Subcutaneous adipose tissue (tissue), 4 donors: ENCODE measurements around the gene VARS1. TPM values are rescaled to one million over a fixed set of nuclear protein-coding genes. Genes with fewer than 3 reads are reported as not detected.

Source experiments
- total RNA-seq, 4 donors: library from RNA; depleted of rRNA; stranded (reverse); fragments of >200 nt; gene quantifications; one replicate each; pipeline ENCODE4 v1.1.0, GENCODE V29; 2016
- TF ChIP-seq, protein P1 (sequence below): fragments of 450-650 bp; IDR thresholded peaks from one replicate; pipeline ENCODE4 v1.5.1; 2016; ENCODE audit warnings: low read depth, mild to moderate bottlenecking, control low read depth, antibody characterized with exemption, moderate library complexity

The VARS1 gene
- total RNA-seq, 4 donors from 2014 or later: 20.6 to 49.7 (median 31.2) TPM

DNA sequence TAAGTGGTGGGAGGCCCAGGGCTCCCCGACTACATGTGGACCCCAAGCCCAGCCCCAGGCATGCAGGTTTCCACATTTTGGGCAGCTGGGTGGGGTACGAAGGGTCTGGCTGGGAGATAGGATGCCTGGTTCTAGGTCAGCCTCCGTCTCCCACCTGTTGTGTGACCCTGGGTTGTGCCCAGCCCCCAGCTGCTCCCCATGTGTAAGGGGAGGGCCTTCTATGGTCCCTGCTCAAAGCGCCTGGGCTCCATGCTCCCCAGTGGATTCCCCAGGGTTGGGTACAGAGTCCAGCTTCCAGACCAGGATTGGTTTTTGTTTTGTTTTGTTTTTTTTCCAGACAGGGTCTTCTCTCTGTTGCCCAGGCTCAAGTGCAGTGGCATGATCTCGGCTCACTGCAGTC, 17.4 kb downstream of the VARS1 start:
- TF ChIP-seq, protein P1, sequence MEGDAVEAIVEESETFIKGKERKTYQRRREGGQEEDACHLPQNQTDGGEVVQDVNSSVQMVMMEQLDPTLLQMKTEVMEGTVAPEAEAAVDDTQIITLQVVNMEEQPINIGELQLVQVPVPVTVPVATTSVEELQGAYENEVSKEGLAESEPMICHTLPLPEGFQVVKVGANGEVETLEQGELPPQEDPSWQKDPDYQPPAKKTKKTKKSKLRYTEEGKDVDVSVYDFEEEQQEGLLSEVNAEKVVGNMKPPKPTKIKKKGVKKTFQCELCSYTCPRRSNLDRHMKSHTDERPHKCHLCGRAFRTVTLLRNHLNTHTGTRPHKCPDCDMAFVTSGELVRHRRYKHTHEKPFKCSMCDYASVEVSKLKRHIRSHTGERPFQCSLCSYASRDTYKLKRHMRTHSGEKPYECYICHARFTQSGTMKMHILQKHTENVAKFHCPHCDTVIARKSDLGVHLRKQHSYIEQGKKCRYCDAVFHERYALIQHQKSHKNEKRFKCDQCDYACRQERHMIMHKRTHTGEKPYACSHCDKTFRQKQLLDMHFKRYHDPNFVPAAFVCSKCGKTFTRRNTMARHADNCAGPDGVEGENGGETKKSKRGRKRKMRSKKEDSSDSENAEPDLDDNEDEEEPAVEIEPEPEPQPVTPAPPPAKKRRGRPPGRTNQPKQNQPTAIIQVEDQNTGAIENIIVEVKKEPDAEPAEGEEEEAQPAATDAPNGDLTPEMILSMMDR: no peak

DNA sequence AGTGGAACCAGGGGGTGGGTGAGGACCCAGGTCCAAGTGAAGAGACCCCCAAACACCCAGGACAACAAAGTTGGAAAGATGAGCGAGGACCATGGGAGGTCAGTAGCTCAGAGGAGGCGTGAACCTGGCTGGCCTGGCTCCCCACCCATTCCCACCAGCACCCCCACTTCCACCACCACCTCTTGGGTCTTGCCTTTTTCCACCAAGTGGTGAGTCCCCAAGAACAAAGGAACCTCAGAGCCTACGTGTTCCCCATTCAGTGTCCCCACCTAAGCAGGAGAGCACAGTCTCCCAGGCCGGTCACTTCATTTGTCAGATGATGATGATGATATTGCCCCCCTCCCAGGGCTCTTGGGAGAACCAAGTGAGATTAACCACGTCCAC, 17.9 kb downstream of the VARS1 start:
- TF ChIP-seq, protein P1: no peak

DNA sequence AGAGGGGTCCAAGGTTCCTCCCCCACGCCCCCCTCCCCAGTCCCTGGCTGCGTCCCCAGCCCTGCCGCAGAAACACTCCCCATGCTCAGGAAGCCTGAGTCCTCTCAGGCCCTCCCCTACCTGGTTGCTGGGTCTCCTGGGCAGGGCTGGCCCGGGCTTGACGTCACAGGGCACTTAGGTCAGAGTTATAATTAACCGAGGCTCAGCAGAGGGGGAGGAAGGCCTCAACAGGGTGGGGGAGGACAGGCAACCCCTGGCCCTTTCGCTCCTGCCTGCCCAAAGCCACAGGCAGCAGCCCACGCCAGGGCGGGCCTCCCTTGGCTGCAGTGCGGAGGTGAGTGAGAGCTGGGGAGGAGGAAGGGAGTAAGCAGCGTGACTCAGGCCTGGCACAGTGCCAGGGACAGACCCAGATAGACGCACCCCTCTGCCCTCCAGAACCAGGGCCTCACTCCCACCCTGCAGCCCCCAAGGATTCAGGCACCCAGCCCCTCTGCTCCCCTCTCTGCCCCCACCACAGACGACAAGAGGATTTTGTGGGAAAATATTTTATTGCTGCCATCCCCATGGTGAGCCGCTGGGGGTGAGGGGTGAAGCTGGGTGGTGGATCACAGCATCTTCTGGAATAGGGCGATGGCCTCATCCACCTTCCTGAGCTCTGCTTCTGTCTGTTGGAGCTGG, 18.4 kb downstream of the VARS1 start, which contains the start of gene VWA7:
Gene VWA7, minus strand, starts transcription at position 340 of the 678 bp plus-strand sequence. CDS start 549 bp downstream, outside the sequence.
- TF ChIP-seq, protein P1: no peak

DNA sequence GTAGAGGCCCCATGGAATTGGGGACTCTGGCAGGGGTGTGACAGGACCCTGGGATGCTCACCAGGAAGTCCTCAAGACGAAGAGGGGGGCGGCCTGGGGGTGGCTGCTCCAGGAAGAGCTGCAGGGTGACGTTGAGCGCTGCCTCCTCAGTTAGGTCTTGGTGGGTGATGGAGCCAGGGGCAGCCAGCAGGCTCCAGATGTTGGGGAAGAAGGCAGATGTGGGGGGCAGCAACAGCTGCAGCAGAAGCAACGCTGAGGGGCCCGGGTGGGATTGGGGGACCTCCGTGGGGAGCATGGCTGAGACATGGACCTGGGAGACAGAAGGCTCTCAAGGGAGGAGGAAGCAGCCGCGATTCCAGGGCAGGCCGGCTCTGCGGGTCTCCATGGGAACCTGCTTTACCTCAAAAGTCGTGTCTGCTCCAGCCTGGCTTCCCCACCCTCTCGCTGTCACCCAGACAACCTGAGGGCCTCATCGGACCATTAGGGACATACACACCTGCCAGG, 19.0 kb downstream of the VARS1 start:
- TF ChIP-seq, protein P1: no peak

DNA sequence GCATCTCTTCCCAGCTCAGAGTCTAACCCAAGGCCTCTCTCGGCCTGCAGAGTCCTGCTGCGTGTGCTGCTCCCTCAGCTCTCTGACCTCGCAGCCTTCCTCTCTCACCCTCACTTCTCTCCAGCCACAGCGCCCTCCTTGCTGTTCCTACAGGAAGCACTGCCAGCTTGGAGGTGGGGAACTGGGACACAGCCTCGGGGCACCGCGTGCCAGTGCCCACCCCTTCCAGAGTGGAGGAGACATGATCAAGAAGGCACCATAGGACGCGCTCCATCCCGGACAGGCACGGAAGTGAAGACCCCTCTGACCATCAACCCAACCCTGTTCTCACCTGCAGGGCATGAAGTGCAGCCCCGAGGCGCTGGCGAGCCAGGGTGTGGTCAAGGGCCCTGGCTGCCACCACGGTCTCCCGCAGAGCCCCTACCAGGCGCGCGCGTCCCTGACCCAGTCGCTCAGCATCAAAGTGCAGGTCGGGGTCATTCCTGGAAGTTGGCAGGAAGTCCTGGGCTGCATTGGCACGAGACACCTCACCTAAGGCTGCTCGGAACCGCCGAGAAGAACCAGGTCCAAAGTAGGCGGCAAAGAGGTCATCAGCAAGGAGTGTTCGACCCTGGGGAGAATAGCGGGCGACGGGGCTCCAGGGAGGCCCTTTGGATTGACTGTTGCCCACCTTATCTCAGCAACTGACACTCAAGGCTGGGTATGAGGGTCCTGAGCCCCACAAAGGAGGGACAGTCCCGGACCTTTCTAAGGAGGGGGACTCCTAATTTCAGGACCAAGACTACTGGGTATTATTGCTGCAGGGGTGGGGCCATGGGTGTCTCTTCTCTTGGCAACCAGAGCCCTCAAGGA, 19.7 kb downstream of the VARS1 start:
- TF ChIP-seq, protein P1: no peak

DNA sequence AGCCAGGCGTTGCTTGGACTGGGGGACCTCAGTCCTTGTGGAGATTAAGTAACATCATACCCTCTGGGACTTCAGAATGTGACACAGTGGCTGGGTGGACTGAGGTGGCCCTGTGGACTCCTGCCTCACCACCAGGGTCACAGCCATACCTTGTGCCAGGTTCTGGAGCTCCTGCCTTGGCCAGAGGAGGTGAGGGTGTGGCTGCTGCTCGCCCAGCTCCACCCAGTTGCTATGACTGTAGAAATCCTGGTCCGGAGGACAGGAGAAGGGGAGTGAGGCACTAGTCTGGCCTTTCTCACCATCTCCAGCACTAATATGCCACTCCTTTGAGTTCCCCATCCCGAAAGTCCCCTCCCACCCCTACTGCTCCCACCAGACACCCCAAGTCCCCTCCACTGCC, 20.4 kb downstream of the VARS1 start:
- TF ChIP-seq, protein P1: no peak

DNA sequence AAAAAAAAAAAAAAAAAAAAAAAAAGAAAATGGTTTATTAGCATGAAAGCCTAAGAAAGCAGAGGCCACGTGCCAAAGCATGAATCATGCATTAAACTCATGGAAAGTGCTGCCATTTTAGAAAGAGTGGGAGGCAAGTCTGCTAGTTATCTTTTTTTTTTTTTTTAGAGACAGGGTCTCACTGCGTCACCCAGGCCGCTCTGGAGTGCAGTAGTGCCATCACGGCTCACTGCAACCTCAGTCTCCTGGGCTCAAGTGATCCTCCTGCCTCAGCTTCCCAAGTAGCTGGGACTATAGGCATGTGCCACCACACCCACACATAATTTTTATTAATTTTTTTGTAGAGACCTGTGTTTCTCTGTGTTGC, 23.6 kb downstream of the VARS1 start:
- TF ChIP-seq, protein P1: no peak
